DOHH2 (cell line): ENCODE results near the gene HACL1.

Experiments used
- H3F3A ChIP-seq: fragments of 200-600 bp; sonication (generic), shearing (Covaris generic); 2 replicates; pipeline ENCODE4 v1.6.0; 2016; ENCODE audit warnings: antibody characterized with exemption, mild to moderate bottlenecking; ENCODE audit not compliant: control insufficient read depth, insufficient read depth
- H3K27ac ChIP-seq: fragments of 200-600 bp; sonication (generic); 2 replicates; pipeline ENCODE4 v1.5.1; 2014; ENCODE audit warnings: low read depth, mild to moderate bottlenecking, low read length, moderate library complexity
- H3K27me3 ChIP-seq: fragments of 200-600 bp; sonication (generic); 2 replicates; pipeline ENCODE4 v1.6.1; 2014; ENCODE audit warnings: mild to moderate bottlenecking, low read length, mixed read lengths; ENCODE audit not compliant: control insufficient read depth
- H3K36me3 ChIP-seq: fragments of 200-600 bp; sonication (generic); 2 replicates; pipeline ENCODE4 v1.6.1; 2014; ENCODE audit warnings: mild to moderate bottlenecking, low read length, moderate library complexity, mixed read lengths; ENCODE audit not compliant: control insufficient read depth
- H3K4me1 ChIP-seq: fragments of 200-600 bp; sonication (generic); 2 replicates; pipeline ENCODE4 v1.6.1; 2014; ENCODE audit warnings: mild to moderate bottlenecking, low read length, mixed read lengths; ENCODE audit not compliant: control insufficient read depth
- H3K4me2 ChIP-seq: fragments of 200-600 bp; sonication (generic); 2 replicates; pipeline ENCODE4 v1.6.0; 2014; ENCODE audit warnings: mild to moderate bottlenecking, low read length, moderate library complexity
- H3K4me3 ChIP-seq: fragments of 200-600 bp; sonication (generic); 2 replicates; pipeline ENCODE4 v1.5.1; 2014; ENCODE audit warnings: mild to moderate bottlenecking, low read length, mixed read lengths
- H3K79me2 ChIP-seq: fragments of 200-600 bp; sonication (generic); 2 replicates; pipeline ENCODE4 v1.6.1; 2014; ENCODE audit warnings: mild to moderate bottlenecking, low read length, mixed read lengths; ENCODE audit not compliant: control insufficient read depth
- H3K9me2 ChIP-seq: fragments of 200-600 bp; sonication (generic); replicated peaks from 2 replicates; pipeline ENCODE4 v1.6.1; 2014; ENCODE audit warnings: mild to moderate bottlenecking, low read length, mixed read lengths; ENCODE audit not compliant: control insufficient read depth
- H3K9me3 ChIP-seq: fragments of 200-600 bp; sonication (generic); 2 replicates; pipeline ENCODE4 v1.6.1; 2014; ENCODE audit warnings: antibody characterized with exemption, low read length, mixed read lengths; ENCODE audit not compliant: control insufficient read depth, insufficient read depth
- H4K20me1 ChIP-seq: fragments of 200-600 bp; sonication (generic); 2 replicates; pipeline ENCODE4 v1.6.0; 2014; ENCODE audit warnings: low read depth, mild to moderate bottlenecking, antibody characterized with exemption, low read length, moderate library complexity; ENCODE audit not compliant: control insufficient read depth, insufficient read depth
- EZH2phosphoT487 ChIP-seq: fragments of 200-600 bp; sonication (generic); IDR thresholded peaks from 2 replicates; pipeline ENCODE4 v1.6.1; 2017; ENCODE audit warnings: borderline replicate concordance, mild to moderate bottlenecking, antibody characterized with exemption, low read length, moderate library complexity, mixed read lengths
- TF ChIP-seq, protein P1 (sequence below): fragments of 200-600 bp; sonication (generic); IDR thresholded peaks from one replicate; pipeline ENCODE4 v1.5.1; 2014; ENCODE audit warnings: antibody characterized with exemption, mild to moderate bottlenecking, low read depth, low read length; ENCODE audit not compliant: poor library complexity, severe bottlenecking

The HACL1 gene

DNA sequence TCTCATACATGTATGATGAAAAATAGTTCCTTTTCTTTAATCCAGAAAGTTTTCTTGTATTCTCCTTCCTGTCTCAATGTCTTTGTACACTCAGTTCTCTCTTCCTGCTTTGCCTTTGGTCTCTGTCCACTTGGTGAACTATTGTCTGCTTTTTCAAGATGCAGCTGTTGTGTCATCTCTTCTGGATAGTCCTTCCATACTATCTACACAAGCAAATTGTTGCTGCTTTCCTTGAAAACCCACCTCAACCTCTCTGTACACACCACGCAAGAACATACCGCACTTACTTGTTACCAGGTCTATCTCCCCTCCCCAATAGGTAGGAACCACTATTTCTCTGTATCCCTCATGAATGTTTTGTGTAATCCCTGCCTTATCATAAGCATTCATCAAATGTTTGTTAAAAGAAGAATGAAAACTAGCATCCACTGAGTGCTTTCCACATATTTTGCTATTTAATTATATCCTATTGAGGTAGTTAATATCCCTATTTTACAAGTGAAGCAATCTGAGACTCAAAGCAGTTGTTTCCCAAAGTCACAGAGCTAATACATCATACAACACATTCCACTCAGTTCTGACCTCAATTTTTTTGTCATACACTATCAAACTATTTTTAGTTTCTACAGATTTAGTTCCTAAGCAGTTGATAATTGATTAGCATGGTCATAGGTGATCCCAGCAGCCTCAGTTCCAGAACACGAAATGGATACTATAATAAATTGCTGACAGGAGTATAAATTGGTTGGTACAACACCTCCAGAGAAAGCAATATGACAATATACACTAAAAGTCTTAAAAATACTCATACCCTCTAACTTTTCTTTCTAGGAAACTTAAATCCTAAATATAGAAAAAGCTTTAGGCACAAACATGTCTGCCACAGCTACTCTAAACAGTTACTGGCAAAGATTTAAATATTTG is 19.6 kb downstream of the HACL1 start:
- TF ChIP-seq EZH2phosphoT487 = no peak
- TF ChIP-seq, protein P1, sequence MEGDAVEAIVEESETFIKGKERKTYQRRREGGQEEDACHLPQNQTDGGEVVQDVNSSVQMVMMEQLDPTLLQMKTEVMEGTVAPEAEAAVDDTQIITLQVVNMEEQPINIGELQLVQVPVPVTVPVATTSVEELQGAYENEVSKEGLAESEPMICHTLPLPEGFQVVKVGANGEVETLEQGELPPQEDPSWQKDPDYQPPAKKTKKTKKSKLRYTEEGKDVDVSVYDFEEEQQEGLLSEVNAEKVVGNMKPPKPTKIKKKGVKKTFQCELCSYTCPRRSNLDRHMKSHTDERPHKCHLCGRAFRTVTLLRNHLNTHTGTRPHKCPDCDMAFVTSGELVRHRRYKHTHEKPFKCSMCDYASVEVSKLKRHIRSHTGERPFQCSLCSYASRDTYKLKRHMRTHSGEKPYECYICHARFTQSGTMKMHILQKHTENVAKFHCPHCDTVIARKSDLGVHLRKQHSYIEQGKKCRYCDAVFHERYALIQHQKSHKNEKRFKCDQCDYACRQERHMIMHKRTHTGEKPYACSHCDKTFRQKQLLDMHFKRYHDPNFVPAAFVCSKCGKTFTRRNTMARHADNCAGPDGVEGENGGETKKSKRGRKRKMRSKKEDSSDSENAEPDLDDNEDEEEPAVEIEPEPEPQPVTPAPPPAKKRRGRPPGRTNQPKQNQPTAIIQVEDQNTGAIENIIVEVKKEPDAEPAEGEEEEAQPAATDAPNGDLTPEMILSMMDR = no peak
- Histone ChIP-seq H3K9me2 (no peaks in the 10 kb centered on the region), H3K9me3 (no peaks in the 10 kb centered on the region), H3K27ac (no peak overlapping the region), H3K4me1 (peaks cover under 1% of the 10 kb centered on the region), H3K36me3 (peaks cover 24% of the 10 kb centered on the region), H3K27me3 (no peaks in the 10 kb centered on the region), H3K4me2 (no peak overlapping the region), H3F3A (no peaks in the 10 kb centered on the region), H3K4me3 (no peak overlapping the region), H4K20me1 (no peaks in the 10 kb centered on the region), H3K79me2 (no peaks in the 10 kb centered on the region)

DNA sequence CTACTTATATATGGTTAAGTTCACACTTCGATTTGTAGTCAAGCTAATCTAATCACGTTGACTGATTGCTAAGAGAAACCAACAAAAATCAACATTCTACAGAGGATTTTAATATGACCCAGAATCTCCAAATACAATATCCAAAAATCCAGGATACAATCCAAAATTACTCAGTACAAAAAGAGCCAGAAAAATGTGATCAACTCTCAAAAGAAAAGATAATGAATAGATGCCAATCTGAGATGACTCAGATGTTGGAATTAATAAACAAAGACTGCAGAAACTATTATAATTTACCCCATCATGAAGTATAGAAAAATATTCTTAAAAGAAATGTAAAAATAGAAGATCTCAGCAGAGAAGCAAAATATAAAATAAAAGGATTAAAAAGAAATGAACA is 22.3 kb downstream of the HACL1 start:
- Histone ChIP-seq H3K9me2 (no peaks in the 10 kb centered on the region), H3K4me1 (peaks cover 5% of the 10 kb centered on the region), H3K79me2 (no peaks in the 10 kb centered on the region), H3F3A (no peaks in the 10 kb centered on the region), H3K27ac (no peak overlapping the region), H3K9me3 (no peaks in the 10 kb centered on the region), H3K36me3 (peaks cover 13% of the 10 kb centered on the region; the same call in 1 of the 2 replicates), H3K4me3 (no peak overlapping the region), H3K4me2 (no peak overlapping the region), H3K27me3 (no peaks in the 10 kb centered on the region), H4K20me1 (no peaks in the 10 kb centered on the region)
- no peak for TF ChIP-seq EZH2phosphoT487
- TF ChIP-seq, protein P1 = no peak

DNA sequence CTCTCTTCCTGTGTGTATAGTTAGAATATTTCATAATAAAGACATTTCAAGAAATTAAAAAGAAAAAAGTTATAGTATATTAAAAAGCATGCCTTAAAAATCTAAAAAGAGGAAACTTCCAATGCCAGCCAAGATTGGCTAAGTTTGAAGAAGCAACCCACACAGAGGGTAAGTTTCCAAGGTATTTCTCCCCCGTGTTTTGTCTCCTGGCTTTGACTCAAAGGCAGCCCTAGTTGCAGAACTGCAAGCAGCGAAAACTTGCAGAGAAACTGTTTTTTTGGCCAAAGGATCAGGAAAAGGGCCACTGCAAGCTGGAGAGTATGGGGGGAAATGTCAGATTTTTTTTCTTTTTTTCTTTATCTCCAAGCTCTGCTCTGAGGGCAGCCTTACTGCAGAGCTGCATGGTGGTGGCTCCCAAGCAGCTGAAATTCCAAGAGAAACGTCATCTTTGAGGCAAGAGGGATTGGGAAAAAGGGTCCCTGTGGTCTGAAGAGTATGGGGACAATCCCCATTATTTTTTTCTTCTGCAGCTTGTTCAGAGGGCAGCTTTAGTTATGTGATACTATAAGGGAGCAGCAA is 23.0 kb downstream of the HACL1 start:
- no peaks in the 10 kb centered on the region for H3F3A ChIP-seq
- no peaks in the 10 kb centered on the region for H3K9me2 ChIP-seq
- no peak overlapping the region for H3K4me2 ChIP-seq
- H3K36me3 ChIP-seq = peaks cover 18% of the 10 kb centered on the region
- H3K9me3 ChIP-seq = no peaks in the 10 kb centered on the region
- H3K27me3 ChIP-seq = no peaks in the 10 kb centered on the region
- H3K79me2 ChIP-seq = no peaks in the 10 kb centered on the region
- no peak overlapping the region for H3K4me3 ChIP-seq
- H3K4me1 ChIP-seq = peaks cover 5% of the 10 kb centered on the region
- no peaks in the 10 kb centered on the region for H4K20me1 ChIP-seq
- TF ChIP-seq, protein P1 = no peak
- TF ChIP-seq EZH2phosphoT487 = no peak
- no peak overlapping the region for H3K27ac ChIP-seq
